LoVo (cell line): ENCODE results near the gene ZNF394.
"Not testable (repeated sequence)": the region's sequence is repeated elsewhere in the genome, so short reads cannot be mapped to it uniquely, and the experiment has no call there.

Source experiments
- DNase-seq: peaks from one replicate; pipeline ENCODE4 v3.0.0-alpha.2; 2016; ENCODE audit warnings: low spot score

The ZNF394 gene

GRCh38 chr7:99499721-99500636 is at the start of gene ZNF394:
Gene ZNF394, minus strand, starts transcription at chr7:99500281. Its CDS starts 188 bp downstream, at chr7:99500093.
- DNase-seq = peak; percentile 93

GRCh38 chr7:99549545-99549944 is 49.5 kb upstream of the ZNF394 start:
- DNase-seq = not testable (repeated sequence)

GRCh38 chr7:99545308-99545707 is 45.2 kb upstream of the ZNF394 start:
- not testable (repeated sequence) for DNase-seq

- DNase-seq = no peak
Observed at GRCh38 chr7:99543916-99544315, 43.8 kb upstream of the ZNF394 start.

GRCh38 chr7:99543081-99543671 is 43.1 kb upstream of the ZNF394 start:
- no peak for DNase-seq

GRCh38 chr7:99541212-99541611 is 41.1 kb upstream of the ZNF394 start:
- no peak for DNase-seq

- no peak for DNase-seq
Observed at GRCh38 chr7:99540542-99540941, 40.5 kb upstream of the ZNF394 start.

- DNase-seq = no peak
Observed at GRCh38 chr7:99539213-99539811, 39.2 kb upstream of the ZNF394 start.

- DNase-seq = no peak
Observed at GRCh38 chr7:99535667-99536066, 35.6 kb upstream of the ZNF394 start.

GRCh38 chr7:99531354-99531765 is 31.3 kb upstream of the ZNF394 start:
- DNase-seq = no peak

- DNase-seq = no peak
Observed at GRCh38 chr7:99525713-99526440, 25.8 kb upstream of the ZNF394 start.

- no peak for DNase-seq
Observed at GRCh38 chr7:99521399-99521798, 21.3 kb upstream of the ZNF394 start.

GRCh38 chr7:99514050-99514449 is 14.0 kb upstream of the ZNF394 start:
- no peak for DNase-seq

GRCh38 chr7:99505324-99505662 is 5.2 kb upstream of the ZNF394 start:
- DNase-seq = no peak

- peak; percentile 100 for DNase-seq
Observed at GRCh38 chr7:99504603-99505323, 4.7 kb upstream of the ZNF394 start, which contains the start of gene ZKSCAN5. Gene ZKSCAN5, plus strand, starts transcription at chr7:99504662. Its CDS starts 1,383 bp downstream, at chr7:99506045.

- no peak for DNase-seq
Observed at GRCh38 chr7:99504281-99504602, 4.2 kb upstream of the ZNF394 start.

- not testable (repeated sequence) for DNase-seq
Observed at GRCh38 chr7:99501236-99501635, 1.2 kb upstream of the ZNF394 start.

- no peak for DNase-seq
Observed at GRCh38 chr7:99500637-99501009, 542 bp upstream of the ZNF394 start.

GRCh38 chr7:99499371-99499720 is 735 bp downstream of the ZNF394 start:
- no peak for DNase-seq

GRCh38 chr7:99498546-99498944 is 1.5 kb downstream of the ZNF394 start:
- no peak for DNase-seq

- DNase-seq = no peak
Observed at GRCh38 chr7:99497766-99498545, 2.1 kb downstream of the ZNF394 start.
